Stimulated activated CD4-positive, alpha-beta T cell treated with anti-CD3 and anti-CD28 coated beads, Interleukin-1b, Interleukin-23, amount 100 ng/mL, for 4 hours (primary cell): ENCODE results near the gene MYL4.
"Not testable (repeated sequence)": the region's sequence is repeated elsewhere in the genome, so short reads cannot be mapped to it uniquely, and the experiment has no call there.

Experiments
- DNase-seq, 2 donors: peaks; one replicate each; pipeline ENCODE4 v3.0.0-alpha.2; 2020; ENCODE audit warnings: low read depth in 2 of 2

The MYL4 gene

GRCh38 chr17:47221154-47221553, 12.0 kb downstream of the MYL4 start:
- no peak for DNase-seq

- DNase-seq: no peak
Observed at GRCh38 chr17:47222047-47222446, 12.9 kb downstream of the MYL4 start.

- no peak for DNase-seq
Observed at GRCh38 chr17:47223007-47223406, 13.9 kb downstream of the MYL4 start.

GRCh38 chr17:47223460-47223859, 14.3 kb downstream of the MYL4 start:
- no peak for DNase-seq

- DNase-seq: not testable (repeated sequence)
Observed at GRCh38 chr17:47224077-47224476, 14.9 kb downstream of the MYL4 start.

- no peak for DNase-seq
Observed at GRCh38 chr17:47224966-47225365, 15.8 kb downstream of the MYL4 start.

- no peak for DNase-seq
Observed at GRCh38 chr17:47225436-47225858, 16.3 kb downstream of the MYL4 start.

- DNase-seq: no peak
Observed at GRCh38 chr17:47225911-47226688, 17.0 kb downstream of the MYL4 start.

- no peak for DNase-seq
Observed at GRCh38 chr17:47227862-47228261, 18.7 kb downstream of the MYL4 start.

- DNase-seq: peak; percentile 43 to 65
Observed at GRCh38 chr17:47229535-47230443, 20.6 kb downstream of the MYL4 start.

GRCh38 chr17:47230864-47231263, 21.7 kb downstream of the MYL4 start:
- no peak for DNase-seq

- no peak for DNase-seq
Observed at GRCh38 chr17:47231334-47231733, 22.2 kb downstream of the MYL4 start.

GRCh38 chr17:47231866-47232265, 22.7 kb downstream of the MYL4 start:
- DNase-seq: no peak

GRCh38 chr17:47232465-47232864, 23.3 kb downstream of the MYL4 start:
- no peak for DNase-seq

GRCh38 chr17:47235506-47235905, 26.4 kb downstream of the MYL4 start:
- no peak for DNase-seq

GRCh38 chr17:47235923-47236322, 26.8 kb downstream of the MYL4 start:
- no peak for DNase-seq

GRCh38 chr17:47237841-47238240, 28.7 kb downstream of the MYL4 start:
- no peak for DNase-seq

- DNase-seq: no peak
Observed at GRCh38 chr17:47238321-47239010, 29.3 kb downstream of the MYL4 start.

GRCh38 chr17:47239619-47239966, 30.4 kb downstream of the MYL4 start:
- DNase-seq: no peak

- no peak for DNase-seq
Observed at GRCh38 chr17:47239967-47240651, 31.0 kb downstream of the MYL4 start.

- DNase-seq: no peak
Observed at GRCh38 chr17:47240806-47241205, 31.7 kb downstream of the MYL4 start.

- no peak for DNase-seq
Observed at GRCh38 chr17:47242648-47243047, 33.5 kb downstream of the MYL4 start.
